Measurements from ENCODE around the gene SRBD1. TPM values are rescaled to one million over a fixed set of nuclear protein-coding genes. Genes with fewer than 3 reads are reported as not detected.
A peak's percentile ranks its signal among the peaks of the same experiment; 100 is the strongest.

The SRBD1 gene
- total RNA-seq, 1 donor from 2014 or later, result 11.2 TPM

DNA sequence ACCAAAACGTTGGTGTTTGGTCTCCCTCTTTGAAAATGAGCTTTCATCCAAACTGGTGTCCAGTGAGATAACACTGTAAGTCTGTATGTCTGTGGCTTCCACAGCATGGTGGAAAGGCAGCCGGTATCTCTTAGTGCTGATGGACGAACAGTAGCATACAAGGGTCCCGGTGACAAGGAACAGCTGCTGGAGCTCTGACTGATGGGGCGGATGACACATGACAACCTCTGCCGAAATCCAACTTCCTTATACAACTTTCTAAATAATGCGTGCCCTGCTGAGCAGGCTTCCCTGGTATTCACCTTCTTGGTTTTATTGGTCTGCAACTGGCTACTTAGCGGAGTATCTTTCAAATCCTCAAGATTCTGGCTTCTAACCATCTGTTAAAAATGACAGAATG lies 216.2 kb downstream of the SRBD1 start:
- Mint-ChIP-seq H3K36me3 (ENCODE audit: low read depth) (no peaks in the 10 kb centered on the region), H3K27ac (ENCODE audit: unreplicated experiment) (no peak overlapping the region), H3K4me1 (ENCODE audit: low read depth) (peaks cover 55% of the 10 kb centered on the region), H3K27me3 (ENCODE audit: low read depth) (no peaks in the 10 kb centered on the region), H3K9me3 (ENCODE audit: low read depth) (no peaks in the 10 kb centered on the region), H3K4me3 (ENCODE audit: unreplicated experiment) (no peak overlapping the region)
- DNase-seq (ENCODE audit: low spot score), result no peak
- TF ChIP-seq, protein P1, sequence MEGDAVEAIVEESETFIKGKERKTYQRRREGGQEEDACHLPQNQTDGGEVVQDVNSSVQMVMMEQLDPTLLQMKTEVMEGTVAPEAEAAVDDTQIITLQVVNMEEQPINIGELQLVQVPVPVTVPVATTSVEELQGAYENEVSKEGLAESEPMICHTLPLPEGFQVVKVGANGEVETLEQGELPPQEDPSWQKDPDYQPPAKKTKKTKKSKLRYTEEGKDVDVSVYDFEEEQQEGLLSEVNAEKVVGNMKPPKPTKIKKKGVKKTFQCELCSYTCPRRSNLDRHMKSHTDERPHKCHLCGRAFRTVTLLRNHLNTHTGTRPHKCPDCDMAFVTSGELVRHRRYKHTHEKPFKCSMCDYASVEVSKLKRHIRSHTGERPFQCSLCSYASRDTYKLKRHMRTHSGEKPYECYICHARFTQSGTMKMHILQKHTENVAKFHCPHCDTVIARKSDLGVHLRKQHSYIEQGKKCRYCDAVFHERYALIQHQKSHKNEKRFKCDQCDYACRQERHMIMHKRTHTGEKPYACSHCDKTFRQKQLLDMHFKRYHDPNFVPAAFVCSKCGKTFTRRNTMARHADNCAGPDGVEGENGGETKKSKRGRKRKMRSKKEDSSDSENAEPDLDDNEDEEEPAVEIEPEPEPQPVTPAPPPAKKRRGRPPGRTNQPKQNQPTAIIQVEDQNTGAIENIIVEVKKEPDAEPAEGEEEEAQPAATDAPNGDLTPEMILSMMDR (IDR thresholded peaks at IDR 0.05), result no peak

DNA sequence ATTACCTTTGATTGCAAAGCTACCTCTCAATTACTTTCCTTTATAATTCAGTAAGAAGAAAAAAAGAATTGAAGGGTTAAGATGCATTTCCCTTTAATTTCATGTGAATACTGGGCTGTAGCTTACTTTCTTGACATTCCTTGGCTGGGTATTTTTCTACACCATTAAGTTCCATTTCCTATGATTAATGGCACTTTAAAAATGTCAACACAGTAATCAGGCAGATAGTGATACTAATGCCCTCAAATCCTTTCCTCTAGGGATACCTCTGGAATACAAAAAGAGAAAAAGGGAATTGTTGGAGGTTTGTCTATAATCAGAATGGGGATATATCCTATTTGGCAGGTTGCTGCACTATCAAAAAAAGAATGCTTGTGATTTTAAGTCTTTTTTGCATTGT lies 216.9 kb downstream of the SRBD1 start:
- TF ChIP-seq, protein P1 (IDR thresholded peaks at IDR 0.05), result no peak
- H3K27ac Mint-ChIP-seq (ENCODE audit: unreplicated experiment), result no peak overlapping the region
- peaks cover 60% of the 10 kb centered on the region for H3K4me1 Mint-ChIP-seq (ENCODE audit: low read depth)
- H3K4me3 Mint-ChIP-seq (ENCODE audit: unreplicated experiment), result no peak overlapping the region
- no peak for DNase-seq (ENCODE audit: low spot score)
- H3K9me3 Mint-ChIP-seq (ENCODE audit: low read depth), result no peaks in the 10 kb centered on the region
- no peaks in the 10 kb centered on the region for H3K27me3 Mint-ChIP-seq (ENCODE audit: low read depth)
- H3K36me3 Mint-ChIP-seq (ENCODE audit: low read depth), result peaks cover under 1% of the 10 kb centered on the region

DNA sequence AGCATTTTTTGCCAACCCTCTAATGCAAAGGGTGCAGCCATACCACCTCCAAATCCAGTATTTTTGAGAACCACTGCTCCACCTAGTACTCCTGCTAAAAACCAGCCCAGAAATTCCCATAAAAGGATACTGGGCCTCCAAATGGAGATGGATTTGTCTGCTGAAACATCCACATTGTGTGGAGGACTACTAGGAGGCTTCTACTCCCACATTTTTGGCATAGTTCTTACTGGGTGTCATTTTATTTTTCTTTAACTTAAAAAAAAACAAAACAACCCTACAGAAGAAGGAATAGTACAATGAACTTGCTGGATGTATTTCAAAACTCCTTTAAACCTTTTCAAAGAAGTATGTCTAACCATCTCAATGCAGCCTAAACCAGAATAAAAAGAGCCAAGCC lies 219.2 kb downstream of the SRBD1 start:
- Mint-ChIP-seq H3K27me3 (ENCODE audit: low read depth) (no peaks in the 10 kb centered on the region), H3K36me3 (ENCODE audit: low read depth) (peaks cover 3% of the 10 kb centered on the region), H3K9me3 (ENCODE audit: low read depth) (no peaks in the 10 kb centered on the region), H3K4me3 (ENCODE audit: unreplicated experiment) (no peak overlapping the region), H3K27ac (ENCODE audit: unreplicated experiment) (no peak overlapping the region), H3K4me1 (ENCODE audit: low read depth) (peaks cover 51% of the 10 kb centered on the region)
- TF ChIP-seq, protein P1 (IDR thresholded peaks at IDR 0.05), result no peak
- no peak for DNase-seq (ENCODE audit: low spot score)

DNA sequence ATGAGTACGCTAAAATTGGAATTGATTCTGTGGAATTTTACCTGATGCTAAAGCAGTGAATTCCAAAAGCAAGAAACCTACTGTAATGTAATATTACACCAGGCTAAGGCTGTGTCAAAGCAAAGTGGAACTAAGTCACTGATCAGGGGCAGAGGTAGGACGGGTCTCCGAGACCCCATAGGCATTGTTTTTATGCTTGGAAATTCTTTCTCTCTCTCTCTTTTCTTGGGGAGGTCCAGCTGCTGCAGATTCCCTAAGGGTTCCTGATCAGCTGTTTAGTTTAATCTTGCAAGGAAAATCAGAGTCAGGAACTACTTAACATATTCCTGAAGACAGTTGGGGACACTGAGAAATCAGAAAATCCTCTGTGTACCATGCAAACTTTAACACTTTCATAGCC lies 220.2 kb downstream of the SRBD1 start:
- TF ChIP-seq, protein P1 (IDR thresholded peaks at IDR 0.05), result no peak
- no peaks in the 10 kb centered on the region for H3K27me3 Mint-ChIP-seq (ENCODE audit: low read depth)
- H3K9me3 Mint-ChIP-seq (ENCODE audit: low read depth), result no peaks in the 10 kb centered on the region
- H3K4me1 Mint-ChIP-seq (ENCODE audit: low read depth), result peaks cover 44% of the 10 kb centered on the region
- peak overlapping the region; percentile 80 for H3K27ac Mint-ChIP-seq (ENCODE audit: unreplicated experiment)
- peaks cover 3% of the 10 kb centered on the region for H3K36me3 Mint-ChIP-seq (ENCODE audit: low read depth)
- no peak overlapping the region for H3K4me3 Mint-ChIP-seq (ENCODE audit: unreplicated experiment)
- no peak for DNase-seq (ENCODE audit: low spot score)

DNA sequence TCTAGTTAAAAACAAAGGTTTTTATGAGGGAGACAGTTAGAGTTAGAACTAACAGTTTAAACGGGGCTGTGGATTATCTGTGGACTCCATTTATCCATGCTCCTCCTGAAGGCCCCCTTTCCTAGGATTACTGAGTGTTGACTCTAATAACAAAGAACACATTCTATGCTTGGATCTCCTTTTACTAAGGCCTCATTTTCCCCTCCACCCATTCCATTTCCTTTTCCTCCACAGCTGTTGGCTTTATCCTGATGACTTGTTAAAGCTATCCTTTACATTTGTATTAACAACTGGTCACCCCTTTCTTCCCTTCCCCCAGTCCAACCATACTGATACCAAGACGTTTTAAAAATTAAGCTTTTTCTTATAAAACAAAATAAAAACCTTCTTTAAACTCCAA lies 220.6 kb downstream of the SRBD1 start:
- TF ChIP-seq, protein P1 (IDR thresholded peaks at IDR 0.05), result no peak
- peaks cover 44% of the 10 kb centered on the region for H3K4me1 Mint-ChIP-seq (ENCODE audit: low read depth)
- no peak overlapping the region for H3K4me3 Mint-ChIP-seq (ENCODE audit: unreplicated experiment)
- no peaks in the 10 kb centered on the region for H3K27me3 Mint-ChIP-seq (ENCODE audit: low read depth)
- H3K27ac Mint-ChIP-seq (ENCODE audit: unreplicated experiment), result peak overlapping the region; percentile 80
- H3K36me3 Mint-ChIP-seq (ENCODE audit: low read depth), result peaks cover 3% of the 10 kb centered on the region
- DNase-seq (ENCODE audit: low spot score), result no peak
- no peaks in the 10 kb centered on the region for H3K9me3 Mint-ChIP-seq (ENCODE audit: low read depth)

Measured in chondrocyte (in vitro differentiated cells).